ENCODE data around the gene GGA2.

Gene GGA2

GRCh38 chr16:23498863-23499262, 11.4 kb downstream of the GGA2 start:
- DNase-seq (ENCODE audit: low read depth) = no peak
- no peak for TF ChIP-seq MAX (IDR thresholded peaks at IDR 0.05; ENCODE audit: low read depth, low read length)
- TF ChIP-seq POLR2A (IDR thresholded peaks at IDR 0.05; ENCODE audit: extremely low read depth, insufficient read length) = no peak
- no peak for TF ChIP-seq MYC (IDR thresholded peaks at IDR 0.05; ENCODE audit: low read depth, low read length)
- H3K4me3 ChIP-seq (ENCODE audit: low read depth, low read length) = no peak overlapping the region

GRCh38 chr16:23497543-23497868, 12.8 kb downstream of the GGA2 start:
- TF ChIP-seq POLR2A (IDR thresholded peaks at IDR 0.05; ENCODE audit: extremely low read depth, insufficient read length) = no peak
- no peak overlapping the region for H3K4me3 ChIP-seq (ENCODE audit: low read depth, low read length)
- no peak for DNase-seq (ENCODE audit: low read depth)

- no peak for DNase-seq (ENCODE audit: low read depth)
- H3K4me3 ChIP-seq (ENCODE audit: low read depth, low read length) = no peak overlapping the region
- TF ChIP-seq POLR2A (IDR thresholded peaks at IDR 0.05; ENCODE audit: extremely low read depth, insufficient read length) (no peak), MAX (IDR thresholded peaks at IDR 0.05; ENCODE audit: low read depth, low read length) (no peak), CTCF (IDR thresholded peaks at IDR 0.05; ENCODE audit: low read depth, low read length) (no peak), MYC (IDR thresholded peaks at IDR 0.05; ENCODE audit: low read depth, low read length) (no peak)
Observed at GRCh38 chr16:23496821-23497542, 13.3 kb downstream of the GGA2 start.

- DNase-seq (ENCODE audit: low read depth) = no peak
- TF ChIP-seq POLR2A (IDR thresholded peaks at IDR 0.05; ENCODE audit: extremely low read depth, insufficient read length) (no peak), CTCF (IDR thresholded peaks at IDR 0.05; ENCODE audit: low read depth, low read length) (no peak), MYC (IDR thresholded peaks at IDR 0.05; ENCODE audit: low read depth, low read length) (no peak), MAX (IDR thresholded peaks at IDR 0.05; ENCODE audit: low read depth, low read length) (no peak)
- H3K4me3 ChIP-seq (ENCODE audit: low read depth, low read length) = no peak overlapping the region
Observed at GRCh38 chr16:23495671-23496070, 14.6 kb downstream of the GGA2 start.

- TF ChIP-seq MAX (IDR thresholded peaks at IDR 0.05; ENCODE audit: low read depth, low read length) (no peak), CTCF (IDR thresholded peaks at IDR 0.05; ENCODE audit: low read depth, low read length) (no peak), MYC (IDR thresholded peaks at IDR 0.05; ENCODE audit: low read depth, low read length) (no peak), POLR2A (IDR thresholded peaks at IDR 0.05; ENCODE audit: extremely low read depth, insufficient read length) (no peak)
Observed at GRCh38 chr16:23494188-23494587, 16.1 kb downstream of the GGA2 start.

GRCh38 chr16:23491490-23492391, 18.6 kb downstream of the GGA2 start:
- no peak for DNase-seq (ENCODE audit: low read depth)
- no peak overlapping the region for H3K4me3 ChIP-seq (ENCODE audit: low read depth, low read length)
- TF ChIP-seq MYC (IDR thresholded peaks at IDR 0.05; ENCODE audit: low read depth, low read length) (no peak), MAX (IDR thresholded peaks at IDR 0.05; ENCODE audit: low read depth, low read length) (no peak), CTCF (IDR thresholded peaks at IDR 0.05; ENCODE audit: low read depth, low read length) (no peak), POLR2A (IDR thresholded peaks at IDR 0.05; ENCODE audit: extremely low read depth, insufficient read length) (no peak)

More at GRCh38 chr16:23494188-23494587, 16.1 kb downstream of the GGA2 start:
- DNase-seq (ENCODE audit: low read depth) = no peak
- H3K4me3 ChIP-seq (ENCODE audit: low read depth, low read length) = no peak overlapping the region

Data from NB4 (cell line).